DND-41 (cell line): ENCODE results near the gene SYNDIG1L.

ENCODE experiments used
- ATAC-seq: fragments of 200-7000 bp; cut with Tn5 transposase; 3 replicates; pipeline ENCODE4 v1.9.1; 2021; ENCODE audit warnings: low read depth; ENCODE audit not compliant: insufficient read depth
- DNase-seq: peaks from one replicate; pipeline ENCODE4 v3.0.0-alpha.2; 2020
- H2AFZ ChIP-seq: 2 replicates; pipeline ENCODE4 v1.6.0; 2012; ENCODE audit warnings: low read depth, low read length
- H3K27ac ChIP-seq: 2 replicates; pipeline ENCODE4 v1.5.1; 2012; ENCODE audit warnings: low read length, inconsistent platforms
- H3K27me3 ChIP-seq: fragments of 200-600 bp; sonication (generic); 2 replicates; pipeline ENCODE4 v1.6.0; 2012; ENCODE audit warnings: low read length, mild to moderate bottlenecking, inconsistent platforms; ENCODE audit not compliant: insufficient read depth, poor library complexity
- H3K36me3 ChIP-seq: 2 replicates; pipeline ENCODE4 v1.5.1; 2012; ENCODE audit warnings: low read length, inconsistent platforms; ENCODE audit not compliant: insufficient read depth
- H3K4me1 ChIP-seq: 2 replicates; pipeline ENCODE4 v1.5.1; 2012; ENCODE audit warnings: mild to moderate bottlenecking, low read length; ENCODE audit not compliant: insufficient read depth
- H3K4me2 ChIP-seq: 2 replicates; pipeline ENCODE4 v1.6.0; 2012; ENCODE audit warnings: mild to moderate bottlenecking, moderate library complexity, low read length, inconsistent platforms; ENCODE audit not compliant: insufficient read depth
- H3K4me3 ChIP-seq, 2 experiments: fragments of 200-600 bp in 1 of 2; shearing (Covaris generic) in 1 of 2; 2 replicates each; pipeline ENCODE4 v1.5.1; 2012 to 2016; ENCODE audit warnings: inconsistent platforms in 2 of 2, low read length in 2 of 2, mild to moderate bottlenecking in 2 of 2, low read depth in 1 of 2, moderate library complexity in 1 of 2
- H3K79me2 ChIP-seq: 2 replicates; pipeline ENCODE4 v1.6.0; 2012; ENCODE audit warnings: low read length, inconsistent platforms; ENCODE audit not compliant: insufficient read depth
- H3K9ac ChIP-seq: 2 replicates; pipeline ENCODE4 v1.6.0; 2012; ENCODE audit warnings: low read depth, mild to moderate bottlenecking, inconsistent platforms, low read length, moderate library complexity
- H3K9me3 ChIP-seq: 2 replicates; pipeline ENCODE4 v1.5.1; 2012; ENCODE audit warnings: low read length, moderate library complexity, mild to moderate bottlenecking, inconsistent platforms; ENCODE audit not compliant: insufficient read depth, severe bottlenecking
- H4K20me1 ChIP-seq: 2 replicates; pipeline ENCODE4 v1.6.0; 2012; ENCODE audit warnings: low read length; ENCODE audit not compliant: insufficient read depth
- EZH2 ChIP-seq: IDR thresholded peaks from 3 replicates; pipeline ENCODE4 v1.6.1; 2012; ENCODE audit warnings: borderline replicate concordance, low read depth, mild to moderate bottlenecking, moderate library complexity, low read length, inconsistent platforms; ENCODE audit not compliant: severe bottlenecking
- TF ChIP-seq, protein P1 (sequence below): IDR thresholded peaks from 2 replicates; pipeline ENCODE4 v1.5.1; 2012; ENCODE audit warnings: borderline replicate concordance, low read length, moderate library complexity, mild to moderate bottlenecking; ENCODE audit not compliant: poor library complexity, severe bottlenecking; ENCODE audit errors: extremely low read depth

SYNDIG1L gene

GRCh38 chr14:74423246-74423645 is 2.8 kb downstream of the SYNDIG1L start:
- no peaks in the 10 kb centered on the region for H3K9me3 ChIP-seq
- no peaks in the 10 kb centered on the region for H3K79me2 ChIP-seq
- no peak overlapping the region for H3K27ac ChIP-seq
- no peak overlapping the region for H3K4me3 ChIP-seq
- H4K20me1 ChIP-seq = no peaks in the 10 kb centered on the region; the same call in 1 of the 2 replicates
- TF ChIP-seq, protein P1, sequence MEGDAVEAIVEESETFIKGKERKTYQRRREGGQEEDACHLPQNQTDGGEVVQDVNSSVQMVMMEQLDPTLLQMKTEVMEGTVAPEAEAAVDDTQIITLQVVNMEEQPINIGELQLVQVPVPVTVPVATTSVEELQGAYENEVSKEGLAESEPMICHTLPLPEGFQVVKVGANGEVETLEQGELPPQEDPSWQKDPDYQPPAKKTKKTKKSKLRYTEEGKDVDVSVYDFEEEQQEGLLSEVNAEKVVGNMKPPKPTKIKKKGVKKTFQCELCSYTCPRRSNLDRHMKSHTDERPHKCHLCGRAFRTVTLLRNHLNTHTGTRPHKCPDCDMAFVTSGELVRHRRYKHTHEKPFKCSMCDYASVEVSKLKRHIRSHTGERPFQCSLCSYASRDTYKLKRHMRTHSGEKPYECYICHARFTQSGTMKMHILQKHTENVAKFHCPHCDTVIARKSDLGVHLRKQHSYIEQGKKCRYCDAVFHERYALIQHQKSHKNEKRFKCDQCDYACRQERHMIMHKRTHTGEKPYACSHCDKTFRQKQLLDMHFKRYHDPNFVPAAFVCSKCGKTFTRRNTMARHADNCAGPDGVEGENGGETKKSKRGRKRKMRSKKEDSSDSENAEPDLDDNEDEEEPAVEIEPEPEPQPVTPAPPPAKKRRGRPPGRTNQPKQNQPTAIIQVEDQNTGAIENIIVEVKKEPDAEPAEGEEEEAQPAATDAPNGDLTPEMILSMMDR = no peak
- TF ChIP-seq EZH2 = no peak
- no peak overlapping the region for H3K9ac ChIP-seq
- H3K4me2 ChIP-seq = no peak overlapping the region
- no peaks in the 10 kb centered on the region for H3K4me1 ChIP-seq
- peaks cover 4% of the 10 kb centered on the region for H3K27me3 ChIP-seq
- no peaks in the 10 kb centered on the region for H3K36me3 ChIP-seq
- DNase-seq = no peak
- no peak for ATAC-seq
- no peak overlapping the region for H2AFZ ChIP-seq

GRCh38 chr14:74421981-74422380 is 4.0 kb downstream of the SYNDIG1L start:
- H3K4me1 ChIP-seq = no peaks in the 10 kb centered on the region
- no peaks in the 10 kb centered on the region; the same call in 1 of the 2 replicates for H4K20me1 ChIP-seq
- no peak overlapping the region for H3K27ac ChIP-seq
- H3K9me3 ChIP-seq = no peaks in the 10 kb centered on the region
- H3K79me2 ChIP-seq = no peaks in the 10 kb centered on the region
- no peak overlapping the region for H2AFZ ChIP-seq
- H3K4me3 ChIP-seq = no peak overlapping the region
- ATAC-seq (no peak), DNase-seq (no peak)
- H3K9ac ChIP-seq = no peak overlapping the region
- no peaks in the 10 kb centered on the region for H3K36me3 ChIP-seq
- no peak for TF ChIP-seq EZH2
- TF ChIP-seq, protein P1 = no peak
- H3K4me2 ChIP-seq = no peak overlapping the region
- H3K27me3 ChIP-seq = peaks cover 15% of the 10 kb centered on the region

GRCh38 chr14:74419086-74419485 is 6.9 kb downstream of the SYNDIG1L start:
- ATAC-seq = no peak
- no peak overlapping the region for H2AFZ ChIP-seq

More at GRCh38 chr14:74419086-74419485, 6.9 kb downstream of the SYNDIG1L start:
- Histone ChIP-seq H3K9me3 (no peaks in the 10 kb centered on the region), H3K4me1 (no peaks in the 10 kb centered on the region), H3K9ac (no peak overlapping the region), H3K4me2 (no peak overlapping the region), H3K79me2 (no peaks in the 10 kb centered on the region), H3K27me3 (peaks cover 19% of the 10 kb centered on the region), H3K36me3 (no peaks in the 10 kb centered on the region), H4K20me1 (no peaks in the 10 kb centered on the region; the same call in 1 of the 2 replicates), H3K27ac (no peak overlapping the region), H3K4me3 (no peak overlapping the region)
- no peak for DNase-seq
- TF ChIP-seq, protein P1 = no peak
- TF ChIP-seq EZH2 = no peak
